ENCODE measurements around the gene SNX8.

SNX8 gene

DNA sequence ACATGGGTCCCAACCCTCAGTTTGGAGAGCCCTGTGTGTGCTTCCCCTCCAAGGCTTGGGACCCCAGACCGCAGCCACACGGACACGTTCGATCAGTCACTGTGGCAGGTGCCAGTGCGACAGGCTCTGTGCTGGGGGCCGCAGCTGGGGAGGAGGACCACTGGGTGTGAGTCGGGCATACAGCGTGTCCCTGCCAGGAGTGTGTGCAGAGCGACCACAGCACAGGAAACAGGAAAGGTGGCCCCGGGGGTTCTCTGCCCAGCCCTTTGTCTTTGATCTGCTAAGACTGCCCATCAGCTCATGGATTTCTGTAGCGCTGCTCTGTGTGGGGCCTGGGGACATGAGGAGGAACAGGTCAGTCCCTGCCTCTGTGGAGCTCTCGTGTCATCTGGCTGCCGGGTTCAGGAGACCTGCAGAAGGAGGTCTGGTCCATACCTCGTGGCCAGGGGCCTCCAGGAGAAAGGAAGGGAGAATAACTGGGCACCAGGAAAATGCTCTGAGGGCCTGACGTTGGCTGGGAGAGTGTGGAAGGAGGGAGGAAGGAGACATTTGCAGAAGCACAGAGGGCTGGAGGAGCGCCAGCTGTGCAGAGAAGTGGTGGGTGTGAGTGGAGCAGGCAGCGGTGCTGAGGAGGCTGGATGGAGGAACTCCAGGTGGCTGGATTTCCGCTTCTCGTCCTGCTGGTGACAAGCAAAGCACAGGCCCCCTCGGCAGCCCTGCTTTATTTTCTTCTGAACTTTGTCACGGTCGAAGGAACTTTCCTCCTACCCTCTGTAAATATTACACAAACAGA, 68.2 kb downstream of the SNX8 start:
- H3K4me3 ChIP-seq (ENCODE audit: low read length) = no peak overlapping the region
- no peak for TF ChIP-seq CTCF (IDR thresholded peaks at IDR 0.05; ENCODE audit: insufficient read depth, low read depth, low read length, missing control alignments)
- no peak for DNase-seq (ENCODE audit: low read depth)

DNA sequence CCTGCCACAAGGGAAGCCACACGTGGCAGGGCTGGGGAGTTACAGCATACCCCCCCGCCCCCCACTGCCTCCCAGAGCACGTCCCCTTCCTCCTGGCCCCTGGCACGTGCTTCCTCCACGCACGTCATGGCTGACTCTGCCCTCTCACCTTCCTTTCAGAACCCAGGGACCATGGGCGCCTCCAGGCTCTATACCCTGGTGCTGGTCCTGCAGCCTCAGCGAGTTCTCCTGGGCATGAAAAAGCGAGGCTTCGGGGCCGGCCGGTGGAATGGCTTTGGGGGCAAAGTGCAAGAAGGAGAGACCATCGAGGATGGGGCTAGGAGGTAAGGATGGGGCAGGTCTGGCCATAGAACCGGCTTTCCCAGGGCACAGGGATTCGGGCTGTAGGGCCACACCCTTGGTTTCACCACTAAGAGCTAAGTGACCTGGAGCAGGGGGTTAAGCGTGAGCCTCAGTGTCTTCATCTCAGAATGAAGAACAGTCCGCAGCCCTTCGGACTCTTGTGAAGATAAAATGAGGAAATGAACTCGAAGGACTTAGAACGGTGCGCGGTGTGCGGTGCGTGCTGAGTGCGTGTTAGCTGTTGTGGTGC, 69.7 kb downstream of the SNX8 start:
- TF ChIP-seq CTCF (IDR thresholded peaks at IDR 0.05; ENCODE audit: insufficient read depth, low read depth, low read length, missing control alignments) = no peak
- no peak for DNase-seq (ENCODE audit: low read depth)
- no peak overlapping the region for H3K4me3 ChIP-seq (ENCODE audit: low read length)

GRCh38 chr7:2243458-2243857, 70.8 kb downstream of the SNX8 start:
- H3K4me3 ChIP-seq (ENCODE audit: low read length) = no peak overlapping the region
- no peak for DNase-seq (ENCODE audit: low read depth)
- TF ChIP-seq CTCF (IDR thresholded peaks at IDR 0.05; ENCODE audit: insufficient read depth, low read depth, low read length, missing control alignments) = no peak

GRCh38 chr7:2242541-2243429, 71.5 kb downstream of the SNX8 start:
- no peak for DNase-seq (ENCODE audit: low read depth)

GRCh38 chr7:2241580-2242540, 72.4 kb downstream of the SNX8 start, which contains the start of the genes MRM2 and NUDT1:
Gene MRM2 (minus strand): TSS chr7:2242205. CDS start chr7:2242169, 36 bp downstream.
Gene NUDT1 (plus strand): TSS chr7:2242226. CDS start chr7:2244575, 2,349 bp downstream.
- no peak for TF ChIP-seq CTCF (IDR thresholded peaks at IDR 0.05; ENCODE audit: insufficient read depth, low read depth, low read length, missing control alignments)
- DNase-seq (ENCODE audit: low read depth) = peak; percentile 80
- peak within 1 kb of the TSS; percentile 86 for H3K4me3 ChIP-seq (ENCODE audit: low read length)

More at GRCh38 chr7:2242541-2243429, 71.5 kb downstream of the SNX8 start:
- TF ChIP-seq CTCF (IDR thresholded peaks at IDR 0.05; ENCODE audit: insufficient read depth, low read depth, low read length, missing control alignments) = peak; percentile 30
- H3K4me3 ChIP-seq (ENCODE audit: low read length) = peak overlapping the region; percentile 86

DNA sequence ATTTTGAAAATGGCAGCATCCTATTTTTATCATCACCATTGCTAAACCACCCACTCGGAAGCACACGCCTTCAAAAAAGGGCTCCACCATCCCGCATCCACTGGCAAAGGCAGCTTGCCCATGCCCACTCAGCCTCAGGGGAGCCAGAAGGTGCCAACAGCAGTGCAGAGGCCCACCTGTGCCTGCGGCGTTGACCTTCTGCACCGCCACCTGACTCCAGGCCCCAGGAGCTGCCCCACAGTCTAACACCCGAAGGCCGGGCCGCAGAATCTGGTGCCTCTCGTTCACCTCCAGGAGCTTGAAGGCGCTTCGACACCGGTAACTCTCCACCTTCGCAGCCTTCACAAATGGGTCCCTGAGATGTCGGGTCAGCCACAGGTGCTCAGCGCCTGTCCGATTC, 75.0 kb downstream of the SNX8 start:
- no peak for TF ChIP-seq CTCF (IDR thresholded peaks at IDR 0.05; ENCODE audit: insufficient read depth, low read depth, low read length, missing control alignments)
- H3K4me3 ChIP-seq (ENCODE audit: low read length) = no peak overlapping the region
- DNase-seq (ENCODE audit: low read depth) = no peak
